RCC 7860 (cell line): ENCODE measurements around the gene HDC.

Experiments
- DNase-seq: peaks from one replicate; pipeline ENCODE4 v3.0.0-alpha.2; 2015; ENCODE audit warnings: low spot score
- FAIRE-seq: peaks from 2 replicates; lab custom pipeline; 2012; peaks lifted over from hg19 to GRCh38; lab: Jason Lieb, UNC

The HDC gene, protein sequence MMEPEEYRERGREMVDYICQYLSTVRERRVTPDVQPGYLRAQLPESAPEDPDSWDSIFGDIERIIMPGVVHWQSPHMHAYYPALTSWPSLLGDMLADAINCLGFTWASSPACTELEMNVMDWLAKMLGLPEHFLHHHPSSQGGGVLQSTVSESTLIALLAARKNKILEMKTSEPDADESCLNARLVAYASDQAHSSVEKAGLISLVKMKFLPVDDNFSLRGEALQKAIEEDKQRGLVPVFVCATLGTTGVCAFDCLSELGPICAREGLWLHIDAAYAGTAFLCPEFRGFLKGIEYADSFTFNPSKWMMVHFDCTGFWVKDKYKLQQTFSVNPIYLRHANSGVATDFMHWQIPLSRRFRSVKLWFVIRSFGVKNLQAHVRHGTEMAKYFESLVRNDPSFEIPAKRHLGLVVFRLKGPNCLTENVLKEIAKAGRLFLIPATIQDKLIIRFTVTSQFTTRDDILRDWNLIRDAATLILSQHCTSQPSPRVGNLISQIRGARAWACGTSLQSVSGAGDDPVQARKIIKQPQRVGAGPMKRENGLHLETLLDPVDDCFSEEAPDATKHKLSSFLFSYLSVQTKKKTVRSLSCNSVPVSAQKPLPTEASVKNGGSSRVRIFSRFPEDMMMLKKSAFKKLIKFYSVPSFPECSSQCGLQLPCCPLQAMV

DNA sequence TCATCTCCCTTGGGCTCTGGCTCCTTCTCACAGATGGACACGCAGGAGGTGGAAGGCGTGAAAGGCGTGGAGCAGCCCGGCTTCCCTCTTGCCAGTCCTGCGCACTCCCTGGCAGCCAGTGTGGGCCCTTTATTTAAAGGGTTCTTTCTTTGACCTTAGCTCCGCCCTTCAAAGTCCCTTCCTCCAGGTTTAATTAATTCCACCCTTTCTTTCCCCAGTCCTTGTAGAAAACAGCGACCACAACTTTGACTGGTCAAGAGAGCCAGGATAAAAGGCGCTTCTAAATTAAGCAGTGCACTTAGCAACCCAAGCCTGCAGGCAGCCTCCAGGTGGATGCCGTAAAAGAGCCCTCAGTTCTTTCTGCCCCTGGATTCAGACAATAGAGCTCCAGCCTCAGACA, at the start of gene HDC:
TSS of gene HDC (minus strand) at position 107 of the 400 bp plus-strand sequence. CDS start at position 4, 103 bp downstream.
- FAIRE-seq (no peak), DNase-seq (no peak)

DNA sequence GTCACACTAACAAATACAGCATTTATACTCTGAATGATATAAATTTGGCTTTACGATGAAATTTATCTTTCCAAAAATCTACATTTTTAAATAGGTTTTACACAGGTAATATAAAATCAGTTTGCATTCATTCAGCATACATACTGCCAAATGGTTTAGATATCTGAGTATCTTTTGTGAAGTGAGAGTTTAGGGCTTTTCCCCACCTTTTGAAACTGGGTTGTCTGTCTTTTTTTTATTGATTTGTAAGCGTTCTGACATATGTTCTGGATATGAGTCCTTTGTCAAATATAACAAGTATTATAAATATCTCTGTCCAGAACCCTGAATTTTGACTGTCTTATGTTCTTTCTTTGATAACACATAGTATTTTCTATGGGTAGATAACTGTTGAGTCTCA, 47.1 kb upstream of the HDC start:
- no peak for FAIRE-seq
- DNase-seq: no peak

DNA sequence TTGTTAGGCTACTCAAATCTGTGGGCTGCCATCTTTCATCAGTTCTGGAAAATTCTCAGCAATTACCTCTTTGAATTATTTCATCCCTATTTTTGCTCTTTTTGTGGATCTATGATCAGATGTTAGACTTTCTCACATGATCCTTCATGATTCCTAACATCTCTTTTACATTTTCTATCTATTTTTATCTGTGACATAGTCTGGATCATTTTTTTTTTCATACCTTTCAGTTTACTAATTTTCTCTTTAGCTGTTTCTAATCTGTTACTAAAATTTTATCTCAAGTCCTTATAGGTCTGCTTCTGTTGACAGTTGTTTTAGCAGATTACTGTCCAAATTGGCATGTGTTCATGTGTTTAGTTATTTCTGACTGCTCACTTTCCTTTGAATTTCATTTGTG, 42.3 kb upstream of the HDC start:
- DNase-seq: no peak
- FAIRE-seq: no peak

DNA sequence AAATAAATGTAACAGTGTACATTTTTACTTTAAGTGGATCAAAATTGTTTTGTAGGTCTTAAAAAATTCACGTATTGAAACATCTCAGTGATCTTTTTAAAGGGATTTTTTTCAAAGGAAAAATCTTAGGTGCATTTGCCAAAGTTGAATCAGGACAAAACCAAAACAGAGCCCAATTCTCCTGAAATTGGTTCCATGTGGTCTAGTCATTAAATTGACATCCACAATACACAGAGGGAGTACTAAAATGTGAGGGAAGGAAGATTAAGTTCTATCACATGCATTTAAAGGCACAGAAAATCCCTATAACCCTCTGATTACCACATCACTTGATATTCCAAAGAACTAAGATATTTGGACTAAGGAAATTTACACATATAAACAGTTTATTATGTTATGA, 39.3 kb upstream of the HDC start:
- FAIRE-seq (no peak), DNase-seq (no peak)

DNA sequence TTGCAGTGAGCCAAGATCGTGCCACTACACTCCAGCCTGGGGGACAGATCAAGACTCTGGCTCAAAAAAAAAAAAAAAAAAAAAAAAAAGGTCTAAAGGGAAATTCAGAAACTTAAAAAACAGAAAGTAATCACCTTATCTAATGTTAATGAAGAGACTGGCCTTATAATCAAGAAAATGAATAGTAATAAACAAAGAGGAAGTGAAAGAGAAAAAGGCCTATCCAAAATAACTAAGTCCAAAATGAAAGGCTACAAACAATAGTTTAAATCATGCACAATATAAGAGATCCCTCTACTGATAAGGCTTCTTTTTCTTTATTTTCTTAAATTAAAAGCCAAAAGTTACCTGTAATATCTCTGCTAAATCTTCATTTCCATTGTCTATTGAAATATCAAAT, 37.1 kb upstream of the HDC start:
- DNase-seq: no peak
- no peak for FAIRE-seq

DNA sequence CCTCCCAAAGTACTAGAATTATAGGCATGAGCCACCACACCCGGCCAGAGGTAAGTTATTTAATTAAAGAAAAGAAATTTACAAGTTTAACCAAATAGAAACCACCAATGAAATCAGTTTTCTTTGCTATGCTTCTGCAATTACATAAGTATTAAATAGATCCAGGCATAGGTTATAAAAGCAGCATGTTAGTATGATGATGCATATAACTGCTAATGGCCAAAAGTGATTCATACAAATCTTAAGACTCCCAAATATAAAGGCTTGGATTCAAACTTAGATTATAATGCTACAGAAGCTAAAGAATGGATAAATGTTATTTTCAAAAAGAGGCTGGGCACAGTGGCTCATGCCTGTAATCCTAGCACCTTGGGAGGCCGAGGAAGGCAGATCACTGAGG, 32.8 kb upstream of the HDC start:
- no peak for FAIRE-seq
- DNase-seq: no peak

DNA sequence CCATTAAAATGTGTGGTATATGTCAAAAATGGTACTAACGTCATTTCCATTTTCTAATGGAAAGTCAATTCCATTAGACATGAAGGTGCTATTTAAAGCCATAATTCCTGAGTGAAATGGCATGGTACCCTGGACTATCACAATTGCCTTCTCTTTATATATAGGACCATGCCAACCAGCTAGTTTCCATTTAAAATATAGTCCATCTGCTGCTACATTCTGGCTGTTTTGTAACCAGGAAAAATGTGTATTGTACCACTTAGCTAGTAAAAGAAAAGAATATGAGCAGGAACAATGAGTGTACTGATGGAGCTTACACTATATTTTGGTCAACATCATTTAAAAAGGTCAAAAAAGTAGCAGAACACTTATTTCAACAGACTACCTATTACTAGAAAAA, 30.4 kb upstream of the HDC start:
- DNase-seq: no peak
- FAIRE-seq: no peak

DNA sequence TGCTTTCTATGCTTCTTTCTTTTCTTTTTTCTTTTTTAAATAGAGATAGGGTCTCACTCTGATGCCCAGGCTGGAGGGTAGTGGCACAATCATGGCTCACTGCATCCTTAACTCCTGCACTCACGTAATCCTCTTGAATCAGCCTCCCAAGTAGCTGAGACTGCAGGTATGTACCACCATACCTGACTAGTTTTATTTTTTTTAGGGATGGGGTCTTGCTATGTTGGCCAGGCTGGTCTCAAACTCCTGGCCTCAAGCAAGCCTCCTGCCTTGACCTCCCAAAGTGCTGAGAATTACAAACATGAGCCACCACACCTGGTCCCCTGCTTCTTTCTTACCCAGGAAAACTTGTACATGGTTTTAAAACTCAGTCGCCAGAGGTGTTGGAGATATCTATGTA, 24.2 kb upstream of the HDC start:
- DNase-seq (no peak), FAIRE-seq (no peak)

DNA sequence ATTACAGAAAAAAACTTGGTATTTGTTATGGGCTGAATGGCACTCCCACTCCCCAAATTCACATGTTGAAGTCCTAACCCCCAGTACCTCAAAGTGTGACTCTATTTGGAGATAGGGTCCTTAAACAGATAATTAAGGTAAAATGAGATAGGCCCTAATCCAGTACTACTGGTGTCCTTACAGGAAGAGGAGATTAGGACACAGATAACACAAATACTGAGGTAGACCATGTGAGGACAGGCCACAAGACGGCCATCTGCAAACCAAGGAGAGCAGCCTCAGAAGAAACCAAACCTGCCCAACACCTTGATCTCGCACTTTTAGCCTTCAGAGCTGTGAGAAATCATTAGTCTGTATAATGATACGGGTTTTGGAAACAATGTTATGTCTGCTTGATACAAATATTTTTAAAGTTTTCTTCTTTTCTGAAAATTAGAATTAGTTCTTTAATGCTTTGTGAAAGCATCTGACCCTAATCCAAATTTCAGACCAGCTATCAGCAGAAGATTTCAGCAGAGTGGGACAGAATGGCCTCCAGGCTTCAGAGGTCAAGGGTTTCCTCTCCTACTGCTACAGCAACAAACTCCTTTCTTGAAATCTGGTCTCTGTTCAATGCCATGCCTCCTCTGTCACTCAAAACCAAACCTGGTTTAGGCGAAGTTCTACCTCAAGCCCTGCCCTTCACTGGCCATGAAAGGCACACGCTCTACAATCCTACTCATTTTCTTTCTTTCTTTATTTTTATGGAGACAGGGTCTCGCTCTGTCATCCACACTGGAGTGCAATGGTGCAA, 22.0 kb upstream of the HDC start:
- no peak for DNase-seq

DNA sequence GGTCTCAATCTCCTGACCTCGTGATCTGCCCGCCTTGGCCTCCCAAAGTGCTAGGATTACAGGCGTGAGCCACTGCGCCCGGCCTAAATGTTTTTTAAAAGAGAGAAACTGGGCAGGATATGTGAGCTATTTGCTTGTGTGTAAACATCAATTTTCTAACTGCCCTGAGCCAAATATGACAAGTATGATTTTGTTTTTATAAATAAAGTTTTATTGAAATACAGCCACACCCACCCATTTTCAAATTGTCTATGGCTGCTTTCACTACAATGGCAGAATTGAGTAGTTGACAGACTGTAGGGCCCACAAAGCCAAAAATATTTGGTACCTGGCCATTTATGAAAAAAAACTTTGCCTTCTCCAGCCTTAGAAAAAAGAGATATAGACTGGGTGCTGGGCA, 15.9 kb upstream of the HDC start:
- FAIRE-seq (no peak), DNase-seq (no peak)

More for the DNA sequence above, 22.0 kb upstream of the HDC start:
- FAIRE-seq: no peak

DNA sequence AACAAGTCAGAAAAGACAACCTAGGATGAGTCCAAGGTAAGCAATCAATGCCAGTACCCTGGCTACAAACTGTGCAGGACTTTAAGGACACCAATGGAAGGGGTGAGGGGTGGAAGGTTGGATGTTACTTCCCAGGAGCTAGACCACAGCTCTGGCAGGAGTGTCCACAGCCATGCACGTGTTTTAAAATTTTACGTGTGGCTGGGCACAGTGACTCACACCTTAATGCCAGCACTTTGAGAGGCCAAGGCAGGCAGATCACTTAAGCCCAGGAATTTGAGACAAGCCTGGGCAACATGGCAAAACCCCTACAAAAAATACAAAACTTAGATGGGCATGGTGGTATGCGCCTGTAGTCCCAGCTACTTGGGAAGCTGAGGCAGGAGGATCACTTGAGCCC, 14.7 kb upstream of the HDC start:
- peak; percentile 68 for DNase-seq
- peak; percentile 91 for FAIRE-seq

DNA sequence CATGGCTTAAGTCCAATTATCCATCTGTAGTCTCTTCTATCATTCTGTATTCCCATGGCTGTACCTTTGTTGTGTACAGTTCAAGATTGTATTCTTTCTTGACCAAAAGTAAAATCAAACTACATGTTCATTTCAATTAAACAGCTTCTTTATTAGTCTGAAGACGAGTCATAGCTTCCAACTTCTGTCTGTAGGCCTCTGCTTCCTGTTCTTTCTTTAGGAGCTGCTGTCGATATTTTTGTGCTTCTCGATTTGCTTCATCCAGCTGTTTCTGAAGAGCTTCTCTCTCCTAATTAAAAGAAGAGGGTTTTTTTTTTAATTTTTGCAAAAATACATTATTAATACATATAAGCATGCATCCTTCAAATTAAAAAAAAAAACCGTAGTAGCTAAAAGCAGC, 13.0 kb upstream of the HDC start:
- FAIRE-seq (no peak), DNase-seq (no peak)

DNA sequence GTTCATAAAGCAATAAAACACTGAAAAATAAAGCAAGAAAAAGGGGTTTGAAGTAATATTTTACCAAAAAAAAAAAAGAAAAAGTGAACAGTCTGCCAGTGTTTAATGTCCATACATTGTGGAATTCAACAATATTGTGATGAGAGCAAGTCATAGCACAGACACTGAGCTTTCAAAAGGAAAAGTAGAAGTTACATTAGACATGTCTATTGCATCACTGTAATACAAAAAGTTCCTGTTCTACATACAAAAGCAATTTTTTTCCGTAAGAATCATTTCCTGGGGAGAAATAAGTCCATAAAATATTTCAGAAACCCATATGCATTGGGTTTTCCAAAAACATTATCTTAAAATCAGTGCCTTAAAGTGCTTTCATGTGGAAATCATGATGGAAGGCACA, 11.8 kb upstream of the HDC start:
- no peak for FAIRE-seq
- no peak for DNase-seq

DNA sequence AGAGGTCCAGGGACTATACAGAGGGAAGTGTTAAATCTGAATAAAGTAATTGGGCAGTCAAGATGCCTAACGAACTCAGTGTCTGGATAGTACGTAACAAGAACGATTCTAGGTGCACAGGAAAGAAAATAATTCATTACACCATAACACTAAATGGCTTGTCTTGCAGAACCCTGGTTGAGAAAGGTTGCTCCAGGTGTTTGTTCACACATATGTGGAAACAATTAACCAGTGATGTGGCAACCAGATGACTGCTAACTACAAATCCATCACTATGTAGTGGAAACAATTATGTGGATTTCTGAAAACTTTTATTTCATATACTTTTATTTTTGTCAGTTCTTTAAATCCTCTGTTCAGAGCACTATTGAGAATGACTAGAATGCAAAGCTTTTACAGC, 10.4 kb upstream of the HDC start:
- DNase-seq: no peak
- no peak for FAIRE-seq

DNA sequence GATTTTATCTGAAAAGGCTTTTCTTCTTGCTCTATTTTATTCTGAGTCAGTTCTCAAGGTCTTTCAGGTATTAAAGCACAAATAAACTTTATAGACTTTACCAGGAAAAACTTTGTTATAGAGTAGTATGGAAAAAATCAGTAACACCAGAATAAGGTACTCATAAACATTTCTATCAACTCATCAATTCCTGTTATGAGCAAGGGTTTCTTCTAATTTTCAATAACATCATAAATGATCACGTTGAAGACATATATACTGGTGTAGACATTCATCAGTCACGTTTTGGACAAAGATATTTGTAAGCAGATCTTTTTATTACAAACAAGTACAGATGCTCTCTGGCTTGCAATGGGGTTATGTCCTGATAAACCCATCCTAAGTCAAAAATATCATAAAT, 9.6 kb upstream of the HDC start:
- FAIRE-seq: no peak
- no peak for DNase-seq

DNA sequence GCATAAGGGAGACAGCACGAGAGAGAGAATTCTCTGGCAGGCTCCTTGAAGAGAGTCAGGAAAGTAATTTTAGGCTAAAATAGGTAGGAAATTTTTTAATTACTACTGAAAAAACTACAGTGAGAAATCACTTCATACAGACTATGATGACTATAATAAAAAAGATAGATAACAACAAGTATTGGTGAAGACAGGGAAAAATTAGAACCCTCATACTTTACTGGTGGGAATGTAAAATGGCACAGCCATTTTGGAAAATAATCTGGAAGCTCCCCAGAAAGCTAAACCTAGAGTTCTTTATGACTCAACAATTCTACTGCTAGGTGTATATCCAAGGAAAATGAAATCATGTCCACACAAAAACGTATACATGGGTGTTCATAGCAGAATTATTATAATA, 2.1 kb upstream of the HDC start:
- DNase-seq: no peak
- no peak for FAIRE-seq

DNA sequence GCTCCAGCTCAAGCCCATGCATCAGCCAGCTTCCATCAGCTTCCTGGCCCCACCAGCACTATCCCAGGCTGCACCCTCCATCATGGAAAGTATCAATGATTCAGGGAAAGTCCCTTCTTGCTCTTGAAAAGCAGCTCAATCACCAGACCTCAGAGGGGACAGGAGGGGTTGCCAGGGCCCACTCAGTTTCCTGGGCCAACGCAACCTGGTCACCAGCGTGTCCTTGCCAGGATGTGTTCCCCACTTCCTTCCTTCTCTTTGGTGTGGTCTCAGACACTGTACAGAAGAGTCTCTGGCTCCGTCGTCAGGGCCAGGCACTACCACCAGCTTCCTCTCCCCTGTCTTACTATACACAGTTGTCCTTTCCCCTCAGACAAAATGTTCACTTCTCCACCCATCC, 3.0 kb downstream of the HDC start:
- FAIRE-seq: no peak
- DNase-seq: no peak

DNA sequence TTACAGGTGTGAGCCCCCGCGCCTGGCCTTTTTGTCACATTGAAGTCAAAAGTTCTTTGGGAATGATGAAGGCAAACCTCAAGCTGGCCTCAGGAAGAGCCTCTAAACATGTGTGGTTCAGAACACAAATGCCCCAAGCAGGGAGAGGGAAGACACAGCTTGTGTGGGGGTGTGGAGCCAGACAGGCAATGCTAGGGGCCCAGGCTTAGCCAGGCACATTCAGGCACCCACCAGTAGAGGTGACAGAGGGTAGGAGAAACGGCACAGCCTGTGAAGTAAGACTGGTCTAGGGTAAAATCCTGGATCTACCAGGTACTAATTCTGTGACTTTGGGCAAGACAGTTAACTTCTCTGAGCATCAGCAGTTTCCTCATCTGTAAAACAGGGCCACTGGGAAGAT, 3.5 kb downstream of the HDC start:
- no peak for DNase-seq
- no peak for FAIRE-seq

DNA sequence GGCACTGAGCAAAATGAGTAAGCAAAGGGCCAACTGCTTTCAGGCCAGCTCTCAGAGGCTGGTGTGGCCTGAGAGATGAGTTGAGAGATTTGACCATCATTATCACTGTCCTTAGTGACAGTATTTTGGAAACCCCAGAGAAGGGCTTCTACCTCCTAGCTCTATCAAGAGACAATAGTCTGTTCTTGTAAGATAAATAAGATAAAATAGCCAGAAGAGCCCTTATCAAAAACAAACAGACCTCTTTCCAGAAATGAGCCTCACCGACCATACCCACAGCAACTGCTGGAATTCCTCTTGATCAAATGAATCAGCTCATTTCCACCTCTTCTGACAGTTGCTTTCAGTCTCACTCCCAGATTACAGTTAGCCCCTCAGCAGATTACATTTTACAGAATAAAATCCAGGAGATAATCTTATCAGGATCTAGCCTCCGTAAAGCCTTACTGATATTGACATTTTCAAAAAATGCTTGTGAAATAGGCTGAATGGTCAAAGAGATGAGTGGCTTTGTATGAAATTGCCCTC, 4.5 kb downstream of the HDC start:
- DNase-seq: no peak
- FAIRE-seq: no peak

DNA sequence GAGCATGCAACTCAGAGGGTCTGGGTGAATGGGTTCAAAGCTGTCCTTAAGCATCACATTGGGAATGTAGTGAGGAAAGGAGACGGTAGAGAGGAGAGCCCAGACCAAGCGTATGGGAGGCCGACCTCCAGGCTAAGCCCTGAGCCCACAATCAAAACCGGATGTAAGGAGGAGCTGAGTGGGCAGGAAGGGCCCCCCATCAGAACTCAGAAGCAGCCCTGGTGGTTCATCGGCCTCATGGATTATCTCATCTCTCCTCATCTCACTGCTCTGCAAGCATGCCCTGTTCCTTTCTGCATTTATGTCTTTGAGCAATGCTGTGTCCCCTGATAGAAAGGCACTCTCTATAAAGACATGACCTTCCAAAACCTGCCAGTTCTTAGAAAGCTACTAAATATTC, 6.2 kb downstream of the HDC start:
- no peak for FAIRE-seq
- DNase-seq: no peak

DNA sequence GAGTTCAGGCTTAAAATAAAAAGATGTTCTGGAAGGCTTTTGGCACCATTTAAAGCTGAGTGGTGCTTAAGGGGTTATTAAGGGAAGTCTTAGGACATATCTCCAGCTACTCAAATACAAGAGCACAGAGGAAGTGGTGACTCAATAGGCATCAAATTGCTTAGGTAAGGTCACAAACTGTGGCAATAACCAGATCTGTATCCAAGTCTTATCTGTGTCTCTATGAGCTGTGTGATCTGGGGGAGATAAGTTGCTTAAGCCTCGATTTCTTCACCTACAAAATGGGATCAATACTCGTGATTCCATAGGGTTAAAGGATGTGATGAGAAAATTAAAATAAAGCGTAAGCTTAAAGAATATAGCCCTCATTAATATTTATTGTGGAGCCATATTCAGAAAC, 7.6 kb downstream of the HDC start:
- DNase-seq (no peak), FAIRE-seq (no peak)

DNA sequence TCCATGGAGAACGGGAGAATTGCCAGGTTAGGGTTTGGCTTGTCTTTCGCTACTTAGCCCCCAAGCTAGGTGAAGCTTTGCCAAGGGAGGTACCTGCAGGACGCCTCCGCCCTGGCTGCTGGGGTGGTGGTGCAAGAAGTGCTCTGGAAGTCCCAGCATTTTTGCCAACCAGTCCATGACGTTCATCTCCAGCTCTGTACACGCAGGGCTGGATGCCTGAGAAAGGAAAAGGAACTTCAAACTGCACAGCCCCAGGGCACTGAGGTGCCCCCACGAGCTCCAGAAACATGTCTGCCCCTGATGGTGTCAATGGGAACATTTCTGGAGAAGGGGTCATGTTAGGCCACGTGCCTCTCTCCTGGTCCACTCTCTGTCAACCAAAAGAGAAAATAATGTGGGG, 8.2 kb downstream of the HDC start:
- FAIRE-seq (no peak), DNase-seq (no peak)
